Gastroesophageal sphincter (tissue), 4 donors: ENCODE measurements around the gene TMEM139. TPM values are rescaled to one million over a fixed set of nuclear protein-coding genes. Genes with fewer than 3 reads are reported as not detected.

Source experiments
- ATAC-seq: fragments of 150-250 bp; one replicate; pipeline ENCODE4 v1.9.1; 2016; ENCODE audit warnings: mild to moderate bottlenecking, moderate library complexity
- H3K27ac ChIP-seq, 4 donors: fragments of 200-600 bp; sonication (generic) in 3 of 4; 1 replicate in 3 of 4; 2 replicates in 1 of 4; pipeline ENCODE4 v1.5.1; 2016 to 2019
- H3K27me3 ChIP-seq: fragments of 200-600 bp; sonication (generic); one replicate; pipeline ENCODE4 v1.5.1; 2019
- H3K36me3 ChIP-seq, 2 donors: fragments of 200-600 bp; sonication (generic); one replicate each; pipeline ENCODE4 v1.5.1; 2019; ENCODE audit warnings: control low read depth in 1 of 2
- H3K4me1 ChIP-seq, 3 donors: fragments of 200-600 bp; sonication (generic); 1 replicate in 2 of 3; 2 replicates in 1 of 3; pipeline ENCODE4 v1.5.1; 2016 to 2019; ENCODE audit warnings: control low read depth in 2 of 3
- H3K4me3 ChIP-seq, 2 donors: fragments of 200-600 bp; sonication (generic); one replicate each; pipeline ENCODE4 v1.5.1; 2019; ENCODE audit warnings: mild to moderate bottlenecking in 1 of 2, moderate library complexity in 1 of 2
- H3K9me3 ChIP-seq, 3 donors: fragments of 200-600 bp; sonication (generic); one replicate each; pipeline ENCODE4 v1.5.1; 2017 to 2019; ENCODE audit warnings: control low read depth in 2 of 3
- EP300 ChIP-seq: sonication (generic); formaldehyde crosslinking; IDR thresholded peaks from one replicate; pipeline ENCODE4 v1.6.1; 2017; ENCODE audit warnings: antibody characterized with exemption, mild to moderate bottlenecking
- POLR2A ChIP-seq, 2 donors: fragments of 450-650 bp; IDR thresholded peaks; one replicate each; pipeline ENCODE4 v1.6.1; 2017; ENCODE audit warnings: antibody characterized with exemption in 2 of 2, mild to moderate bottlenecking in 2 of 2, moderate library complexity in 1 of 2
- POLR2AphosphoS5 ChIP-seq: sonication (generic); formaldehyde crosslinking; IDR thresholded peaks from one replicate; pipeline ENCODE4 v1.6.1; 2017; ENCODE audit warnings: antibody characterized with exemption
- WGBS, 2 donors: methylation state at CpG; one replicate each; pipeline ENCODE4 v1.1.5; 2018; ENCODE audit warnings: low coverage in 1 of 2; 5-methylcytosine and 5-hydroxymethylcytosine counted together
- total RNA-seq, 4 donors: library from RNA; depleted of rRNA; stranded (reverse); fragments of >200 nt; gene quantifications; one replicate each; pipeline ENCODE4 v1.1.0, GENCODE V29; 2016
- TF ChIP-seq, protein P1 (sequence below), 4 experiments: fragments of 200-600 bp in 2 of 4; fragments of 450-650 bp in 2 of 4; sonication (generic) in 1 of 4; IDR thresholded peaks; one replicate each; pipeline ENCODE4 v1.5.1; 2017 to 2019; ENCODE audit warnings: antibody characterized with exemption in 4 of 4, mild to moderate bottlenecking in 2 of 4, moderate library complexity in 2 of 4

Gene TMEM139
- total RNA-seq, 4 donors from 2014 or later: 0.40 to 1.4 (median 0.49) TPM; not detected in 1

DNA sequence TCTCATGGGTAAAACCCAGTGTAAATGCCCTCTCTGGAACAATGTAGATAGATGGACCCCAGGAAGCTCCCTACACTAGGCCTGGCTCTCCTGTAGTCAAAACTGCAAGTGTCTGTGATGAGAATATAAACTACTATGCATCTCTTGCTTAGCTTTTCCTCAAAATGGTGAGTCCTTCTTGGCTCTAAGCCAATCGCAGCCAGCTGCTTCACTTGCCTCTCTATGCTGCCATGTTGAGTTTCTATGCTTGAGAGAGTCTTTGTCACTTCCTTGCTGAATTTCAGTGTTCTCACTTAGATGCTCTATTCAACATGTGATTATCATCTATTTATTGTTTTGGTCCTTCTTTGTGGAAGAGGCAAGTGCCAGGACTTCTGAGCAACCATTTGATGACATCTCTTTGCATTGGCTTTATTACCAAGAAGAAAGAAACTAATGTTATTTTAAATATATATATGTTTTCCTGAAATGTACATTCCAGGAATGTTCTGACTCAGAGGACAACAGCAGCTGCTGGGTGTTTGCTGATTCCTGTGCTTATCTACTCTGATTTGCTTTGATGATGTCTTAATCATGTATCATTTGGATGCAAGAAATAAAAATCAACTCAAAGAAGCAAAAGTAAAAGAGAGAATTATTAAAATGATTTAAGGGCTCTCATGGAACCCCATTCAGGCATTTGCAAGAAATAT is 46.3 kb upstream of the TMEM139 start:
- no peaks in the 10 kb centered on the region for H3K36me3 ChIP-seq
- H3K9me3 ChIP-seq: peaks cover 0 to 26% (median 0%) of the 10 kb centered on the region in 3 donors
- ATAC-seq: no peak
- H3K4me3 ChIP-seq: no peak overlapping the region
- 67 to 90% methylated on average over 1 of the region's 1 CpG for WGBS, 2 donors
- peaks cover 7% of the 10 kb centered on the region for H3K27me3 ChIP-seq
- H3K4me1 ChIP-seq: peaks cover 0 to 5% (median 0%) of the 10 kb centered on the region in 3 donors
- H3K27ac ChIP-seq: no peak overlapping the region
- TF ChIP-seq EP300 (no peak), POLR2A (IDR thresholded peaks at IDR 0.05) (no peak), POLR2AphosphoS5 (no peak)
- TF ChIP-seq, protein P1, sequence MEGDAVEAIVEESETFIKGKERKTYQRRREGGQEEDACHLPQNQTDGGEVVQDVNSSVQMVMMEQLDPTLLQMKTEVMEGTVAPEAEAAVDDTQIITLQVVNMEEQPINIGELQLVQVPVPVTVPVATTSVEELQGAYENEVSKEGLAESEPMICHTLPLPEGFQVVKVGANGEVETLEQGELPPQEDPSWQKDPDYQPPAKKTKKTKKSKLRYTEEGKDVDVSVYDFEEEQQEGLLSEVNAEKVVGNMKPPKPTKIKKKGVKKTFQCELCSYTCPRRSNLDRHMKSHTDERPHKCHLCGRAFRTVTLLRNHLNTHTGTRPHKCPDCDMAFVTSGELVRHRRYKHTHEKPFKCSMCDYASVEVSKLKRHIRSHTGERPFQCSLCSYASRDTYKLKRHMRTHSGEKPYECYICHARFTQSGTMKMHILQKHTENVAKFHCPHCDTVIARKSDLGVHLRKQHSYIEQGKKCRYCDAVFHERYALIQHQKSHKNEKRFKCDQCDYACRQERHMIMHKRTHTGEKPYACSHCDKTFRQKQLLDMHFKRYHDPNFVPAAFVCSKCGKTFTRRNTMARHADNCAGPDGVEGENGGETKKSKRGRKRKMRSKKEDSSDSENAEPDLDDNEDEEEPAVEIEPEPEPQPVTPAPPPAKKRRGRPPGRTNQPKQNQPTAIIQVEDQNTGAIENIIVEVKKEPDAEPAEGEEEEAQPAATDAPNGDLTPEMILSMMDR (IDR thresholded peaks at IDR 0.05): no peak

DNA sequence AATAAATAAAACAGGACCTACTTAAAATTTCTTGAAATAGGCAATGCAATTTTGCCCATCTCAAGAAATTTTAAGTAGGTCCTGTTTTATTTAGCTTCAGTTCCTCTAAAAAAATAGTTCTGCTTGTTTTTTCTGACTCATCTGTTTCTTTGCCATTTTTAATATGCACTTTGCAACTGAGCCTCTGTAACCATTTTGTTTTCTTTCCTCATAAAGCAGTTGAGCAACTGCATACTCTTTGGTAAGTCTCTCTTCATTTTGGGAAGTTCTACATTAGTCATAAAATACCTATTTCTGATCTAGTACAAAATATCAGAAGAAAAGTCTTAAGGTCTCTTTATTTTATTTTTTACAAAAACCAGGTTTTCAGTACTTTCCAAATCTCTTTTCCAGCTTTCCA is 44.9 kb upstream of the TMEM139 start:
- peaks cover 0 to 5% (median 0%) of the 10 kb centered on the region in 3 donors for H3K4me1 ChIP-seq
- ATAC-seq: no peak
- no peak overlapping the region for H3K4me3 ChIP-seq
- TF ChIP-seq POLR2AphosphoS5 (no peak), POLR2A (IDR thresholded peaks at IDR 0.05) (no peak), EP300 (no peak)
- TF ChIP-seq, protein P1 (IDR thresholded peaks at IDR 0.05): no peak
- H3K27me3 ChIP-seq: peaks cover 7% of the 10 kb centered on the region
- H3K9me3 ChIP-seq: peaks cover 0 to 24% (median 0%) of the 10 kb centered on the region in 3 donors
- no peak overlapping the region for H3K27ac ChIP-seq
- H3K36me3 ChIP-seq: no peaks in the 10 kb centered on the region

DNA sequence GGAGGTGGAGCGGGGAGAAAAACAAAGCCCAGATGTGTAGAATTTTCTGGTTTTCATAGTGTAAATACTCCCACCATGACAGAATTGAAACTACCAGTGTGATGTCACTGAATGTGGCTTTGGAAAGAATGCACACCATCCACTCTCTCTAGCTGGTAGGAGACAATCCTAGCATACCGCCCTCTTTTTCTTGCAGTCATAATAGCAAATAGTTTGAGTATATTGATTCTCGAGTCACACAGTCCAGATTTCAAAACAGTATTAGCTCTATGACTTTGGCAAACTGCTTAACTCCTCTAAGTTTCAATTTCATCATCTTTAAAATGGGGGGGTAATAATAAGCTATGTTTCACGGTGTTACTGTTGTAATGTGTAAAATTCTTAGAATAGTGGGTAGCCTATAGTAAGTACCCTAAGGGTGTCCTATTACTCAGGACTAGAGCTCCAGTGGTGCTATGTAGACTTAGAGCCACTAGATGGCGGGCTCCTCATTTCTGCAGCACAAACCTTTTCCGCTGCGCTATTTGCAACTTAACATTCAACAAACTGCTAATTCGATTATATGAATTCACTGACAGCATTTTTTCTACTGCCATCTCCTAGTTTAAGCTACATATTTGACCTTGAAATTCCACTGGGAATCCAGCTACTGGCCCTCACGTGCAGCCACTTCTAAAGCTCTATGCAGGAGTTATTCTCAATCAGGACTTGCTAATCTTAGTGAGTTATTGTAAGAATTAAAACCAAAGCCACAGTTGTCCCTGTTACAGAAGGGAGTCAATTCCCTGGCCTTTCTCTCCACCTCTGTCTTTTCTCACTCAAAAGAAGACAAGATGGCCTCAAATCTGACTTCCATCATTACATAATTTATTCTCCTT is 44.2 kb upstream of the TMEM139 start:
- H3K4me1 ChIP-seq: peaks cover 0 to 5% (median 0%) of the 10 kb centered on the region in 3 donors
- TF ChIP-seq POLR2A (IDR thresholded peaks at IDR 0.05): no peak
- TF ChIP-seq, protein P1 (IDR thresholded peaks at IDR 0.05): peak; percentile 81 to 90 (median 86)
- 18 to 19% methylated on average over 6 to 9 of the region's 9 CpGs for WGBS, 2 donors
- H3K27ac ChIP-seq: peak overlapping the region in 1 of 4 donors; percentile 28
- H3K4me3 ChIP-seq: no peak overlapping the region
- H3K27me3 ChIP-seq: peaks cover 9% of the 10 kb centered on the region
- H3K9me3 ChIP-seq: peaks cover 0 to 21% (median 0%) of the 10 kb centered on the region in 3 donors
- ATAC-seq: peak; percentile 71
- no peaks in the 10 kb centered on the region for H3K36me3 ChIP-seq

DNA sequence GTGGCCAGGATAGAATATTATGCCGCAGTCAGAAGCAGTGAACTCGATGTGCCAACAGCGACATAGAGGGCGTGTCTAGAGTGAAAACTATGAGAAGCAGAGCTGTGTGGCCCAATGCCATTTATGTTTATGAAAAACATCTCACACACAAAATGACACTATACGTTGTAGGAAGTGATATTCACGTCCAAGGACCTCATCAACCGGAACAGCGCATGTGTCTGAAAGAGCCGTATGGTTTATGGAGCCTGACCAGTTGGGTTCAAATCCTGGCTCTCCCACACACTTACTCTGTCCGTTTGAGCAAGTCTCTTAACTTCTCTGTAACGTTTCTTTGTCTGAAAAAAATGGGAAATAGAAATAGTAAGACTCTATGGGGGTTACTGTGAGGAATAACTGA is 42.5 kb upstream of the TMEM139 start:
- WGBS, 2 donors: 82 to 85% methylated on average over 10 to 11 of the region's 11 CpGs
- ATAC-seq: no peak
- no peak for TF ChIP-seq POLR2AphosphoS5
- no peak for TF ChIP-seq POLR2A (IDR thresholded peaks at IDR 0.05)
- TF ChIP-seq EP300: no peak
- TF ChIP-seq, protein P1 (IDR thresholded peaks at IDR 0.05): no peak
- Histone ChIP-seq H3K4me3 (no peak overlapping the region), H3K4me1 (peaks cover 0 to 5% (median 0%) of the 10 kb centered on the region in 3 donors), H3K36me3 (no peaks in the 10 kb centered on the region), H3K27me3 (peaks cover 13% of the 10 kb centered on the region), H3K9me3 (peaks cover 0 to 5% (median 0%) of the 10 kb centered on the region in 3 donors), H3K27ac (no peak overlapping the region)
